DOHH2 (cell line): Measurements from ENCODE around the gene AVPI1.
"Not testable (repeated sequence)": the region's sequence is repeated elsewhere in the genome, so short reads cannot be mapped to it uniquely, and the experiment has no call there.

Source experiments
- H3F3A ChIP-seq: fragments of 200-600 bp; sonication (generic), shearing (Covaris generic); 2 replicates; pipeline ENCODE4 v1.6.0; 2016; ENCODE audit warnings: antibody characterized with exemption, mild to moderate bottlenecking; ENCODE audit not compliant: control insufficient read depth, insufficient read depth
- H3K27ac ChIP-seq: fragments of 200-600 bp; sonication (generic); 2 replicates; pipeline ENCODE4 v1.5.1; 2014; ENCODE audit warnings: low read depth, mild to moderate bottlenecking, low read length, moderate library complexity
- H3K27me3 ChIP-seq: fragments of 200-600 bp; sonication (generic); 2 replicates; pipeline ENCODE4 v1.6.1; 2014; ENCODE audit warnings: mild to moderate bottlenecking, low read length, mixed read lengths; ENCODE audit not compliant: control insufficient read depth
- H3K36me3 ChIP-seq: fragments of 200-600 bp; sonication (generic); 2 replicates; pipeline ENCODE4 v1.6.1; 2014; ENCODE audit warnings: mild to moderate bottlenecking, low read length, moderate library complexity, mixed read lengths; ENCODE audit not compliant: control insufficient read depth
- H3K4me1 ChIP-seq: fragments of 200-600 bp; sonication (generic); 2 replicates; pipeline ENCODE4 v1.6.1; 2014; ENCODE audit warnings: mild to moderate bottlenecking, low read length, mixed read lengths; ENCODE audit not compliant: control insufficient read depth
- H3K4me2 ChIP-seq: fragments of 200-600 bp; sonication (generic); 2 replicates; pipeline ENCODE4 v1.6.0; 2014; ENCODE audit warnings: mild to moderate bottlenecking, low read length, moderate library complexity
- H3K4me3 ChIP-seq: fragments of 200-600 bp; sonication (generic); 2 replicates; pipeline ENCODE4 v1.5.1; 2014; ENCODE audit warnings: mild to moderate bottlenecking, low read length, mixed read lengths
- H3K79me2 ChIP-seq: fragments of 200-600 bp; sonication (generic); 2 replicates; pipeline ENCODE4 v1.6.1; 2014; ENCODE audit warnings: mild to moderate bottlenecking, low read length, mixed read lengths; ENCODE audit not compliant: control insufficient read depth
- H3K9me2 ChIP-seq: fragments of 200-600 bp; sonication (generic); replicated peaks from 2 replicates; pipeline ENCODE4 v1.6.1; 2014; ENCODE audit warnings: mild to moderate bottlenecking, low read length, mixed read lengths; ENCODE audit not compliant: control insufficient read depth
- H3K9me3 ChIP-seq: fragments of 200-600 bp; sonication (generic); 2 replicates; pipeline ENCODE4 v1.6.1; 2014; ENCODE audit warnings: antibody characterized with exemption, low read length, mixed read lengths; ENCODE audit not compliant: control insufficient read depth, insufficient read depth
- H4K20me1 ChIP-seq: fragments of 200-600 bp; sonication (generic); 2 replicates; pipeline ENCODE4 v1.6.0; 2014; ENCODE audit warnings: low read depth, mild to moderate bottlenecking, antibody characterized with exemption, low read length, moderate library complexity; ENCODE audit not compliant: control insufficient read depth, insufficient read depth
- CTCF ChIP-seq: fragments of 200-600 bp; sonication (generic); IDR thresholded peaks from one replicate; pipeline ENCODE4 v1.5.1; 2014; ENCODE audit warnings: antibody characterized with exemption, mild to moderate bottlenecking, low read depth, low read length; ENCODE audit not compliant: poor library complexity, severe bottlenecking
- EZH2phosphoT487 ChIP-seq: fragments of 200-600 bp; sonication (generic); IDR thresholded peaks from 2 replicates; pipeline ENCODE4 v1.6.1; 2017; ENCODE audit warnings: borderline replicate concordance, mild to moderate bottlenecking, antibody characterized with exemption, low read length, moderate library complexity, mixed read lengths

AVPI1 gene

GRCh38 chr10:97685395-97685958, 1.6 kb downstream of the AVPI1 start:
- TF ChIP-seq CTCF (no peak), EZH2phosphoT487 (no peak)

GRCh38 chr10:97684866-97685394, 2.1 kb downstream of the AVPI1 start:
- Histone ChIP-seq H3F3A (peaks cover 2% of the 10 kb centered on the region; the same call in 1 of the 2 replicates), H3K9me3 (no peaks in the 10 kb centered on the region), H3K4me1 (peaks cover 16% of the 10 kb centered on the region), H4K20me1 (no peaks in the 10 kb centered on the region), H3K4me2 (no peak overlapping the region), H3K27ac (no peak overlapping the region), H3K79me2 (no peaks in the 10 kb centered on the region), H3K4me3 (no peak overlapping the region), H3K9me2 (no peaks in the 10 kb centered on the region), H3K36me3 (no peaks in the 10 kb centered on the region), H3K27me3 (no peaks in the 10 kb centered on the region)
- no peak for TF ChIP-seq EZH2phosphoT487
- no peak for TF ChIP-seq CTCF

More at GRCh38 chr10:97685395-97685958, 1.6 kb downstream of the AVPI1 start:
- H3K9me2 ChIP-seq, result no peaks in the 10 kb centered on the region
- H3K27ac ChIP-seq, result no peak overlapping the region
- H3K4me3 ChIP-seq, result no peak overlapping the region
- H4K20me1 ChIP-seq, result no peaks in the 10 kb centered on the region
- H3K27me3 ChIP-seq, result no peaks in the 10 kb centered on the region
- H3K4me2 ChIP-seq, result no peak overlapping the region
- H3K4me1 ChIP-seq, result peaks cover 16% of the 10 kb centered on the region
- H3K79me2 ChIP-seq, result no peaks in the 10 kb centered on the region
- H3K36me3 ChIP-seq, result no peaks in the 10 kb centered on the region
- H3K9me3 ChIP-seq, result no peaks in the 10 kb centered on the region
- peaks cover 2% of the 10 kb centered on the region; the same call in 1 of the 2 replicates for H3F3A ChIP-seq

GRCh38 chr10:97684368-97684713, 2.7 kb downstream of the AVPI1 start:
- not testable (repeated sequence) for H3K27me3 ChIP-seq, H3K4me2 ChIP-seq, H4K20me1 ChIP-seq, H3K27ac ChIP-seq, H3K9me2 ChIP-seq, H3K79me2 ChIP-seq, H3K9me3 ChIP-seq, H3F3A ChIP-seq, H3K4me3 ChIP-seq, H3K36me3 ChIP-seq
- peaks cover 16% of the 10 kb centered on the region for H3K4me1 ChIP-seq

- Histone ChIP-seq H3K9me3 (no peaks in the 10 kb centered on the region), H3K27ac (no peak overlapping the region), H3F3A (peaks cover 2% of the 10 kb centered on the region; the same call in 1 of the 2 replicates), H3K36me3 (no peaks in the 10 kb centered on the region), H3K27me3 (no peaks in the 10 kb centered on the region), H3K4me2 (no peak overlapping the region), H4K20me1 (no peaks in the 10 kb centered on the region), H3K4me3 (no peak overlapping the region), H3K9me2 (no peaks in the 10 kb centered on the region), H3K79me2 (no peaks in the 10 kb centered on the region), H3K4me1 (peaks cover 16% of the 10 kb centered on the region)
- TF ChIP-seq CTCF, result no peak
- no peak for TF ChIP-seq EZH2phosphoT487
Observed at GRCh38 chr10:97683556-97684367, 3.3 kb downstream of the AVPI1 start.
